HT-29 (cell line): ENCODE measurements around the gene TSR3. TPM values are rescaled to one million over a fixed set of nuclear protein-coding genes. Genes with fewer than 3 reads are reported as not detected.

Source experiments
- DNase-seq: peaks from one replicate; pipeline ENCODE4 v3.0.0-alpha.2; 2015; ENCODE audit warnings: low spot score
- total RNA-seq: library from RNA; depleted of rRNA; stranded (reverse); fragments of >200 nt; shearing (Covaris generic); gene quantifications from 2 replicates; pipeline ENCODE4 v1.2.3, GENCODE V29; 2014; rRNA removed

Gene TSR3
- total RNA-seq, result 155 and 181 TPM in 2 replicates

- DNase-seq, result peak; percentile 84
Observed at GRCh38 chr16:1351582-1352362, at the start of gene TSR3, which contains the start of gene GNPTG. TSR3 (minus strand) TSS chr16:1351878; CDS start chr16:1351804, 74 bp downstream. GNPTG (plus strand) TSS chr16:1351931; CDS start chr16:1351966, 35 bp downstream.

DNA sequence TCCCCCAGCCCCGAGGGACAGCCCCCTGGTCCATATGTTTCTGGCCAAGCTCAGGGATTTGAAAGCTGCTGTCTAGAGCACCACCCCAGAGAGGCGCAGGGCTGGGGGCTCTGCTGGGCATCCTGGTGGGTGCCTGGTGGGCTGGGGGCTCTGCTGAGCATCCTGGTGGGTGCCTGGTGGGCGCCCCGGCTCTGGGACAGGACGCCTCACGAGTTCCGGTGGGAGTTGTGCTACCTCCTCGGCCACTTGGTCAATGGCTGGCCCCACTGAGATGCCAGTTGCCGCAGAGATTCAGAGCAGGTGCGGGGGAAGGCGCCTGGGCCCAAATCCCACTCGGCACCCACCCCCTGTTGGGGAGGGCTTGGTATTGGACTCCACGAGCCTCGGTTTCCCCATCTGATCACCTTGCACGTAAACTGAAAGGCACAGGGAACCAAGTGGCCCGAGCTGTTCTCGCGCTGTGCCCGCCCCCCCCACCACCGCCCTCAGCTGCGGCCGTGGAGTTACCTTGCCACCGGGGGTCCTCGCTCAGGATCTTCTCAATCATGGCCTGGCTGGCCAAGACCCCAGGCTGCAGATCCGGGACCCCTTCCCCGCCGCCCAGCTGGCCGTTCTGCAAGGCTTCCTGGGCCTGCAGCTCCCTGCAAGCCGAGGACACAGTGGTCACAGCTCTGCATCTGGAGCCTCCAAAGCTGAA lies 49.5 kb upstream of the TSR3 start:
- no peak for DNase-seq

DNA sequence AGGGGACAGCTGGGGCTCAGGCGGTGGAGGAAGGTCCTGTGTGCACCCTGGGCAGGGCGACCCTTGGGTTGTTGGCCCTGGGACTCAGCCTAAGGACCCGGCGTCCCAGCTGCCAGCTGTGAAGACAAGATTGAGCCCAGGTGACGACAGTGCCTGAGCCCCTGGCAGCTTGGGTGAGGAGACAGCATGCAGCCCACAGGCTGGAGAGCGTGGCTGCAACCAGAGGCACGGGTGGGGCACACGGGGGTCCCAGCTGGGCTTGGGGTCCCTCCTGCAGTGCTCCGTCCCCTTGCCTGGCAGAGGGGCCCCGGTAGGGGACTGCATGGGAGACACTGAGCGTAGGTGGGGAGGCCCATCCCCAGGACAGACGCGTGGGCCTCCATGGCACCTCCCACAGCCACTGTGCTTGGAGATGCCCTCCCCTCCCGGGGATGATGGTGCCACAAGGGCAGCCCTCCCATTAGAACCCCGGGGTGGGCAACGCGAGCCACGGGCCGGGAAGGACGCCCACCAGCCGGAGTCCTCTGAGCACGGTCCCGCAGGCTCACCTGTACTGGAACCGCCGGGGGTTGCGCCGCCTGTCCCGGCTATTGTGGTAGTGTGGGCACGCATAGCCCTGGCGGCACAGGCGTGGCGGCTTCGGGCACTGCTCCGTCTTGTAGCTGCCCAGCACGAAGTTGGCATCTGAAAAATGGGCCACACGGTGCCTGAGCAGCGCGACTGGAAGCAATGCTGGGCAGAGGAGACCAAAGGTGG lies 47.3 kb upstream of the TSR3 start:
- no peak for DNase-seq

- DNase-seq, result no peak
Observed at GRCh38 chr16:1398351-1398750, 46.7 kb upstream of the TSR3 start.

DNA sequence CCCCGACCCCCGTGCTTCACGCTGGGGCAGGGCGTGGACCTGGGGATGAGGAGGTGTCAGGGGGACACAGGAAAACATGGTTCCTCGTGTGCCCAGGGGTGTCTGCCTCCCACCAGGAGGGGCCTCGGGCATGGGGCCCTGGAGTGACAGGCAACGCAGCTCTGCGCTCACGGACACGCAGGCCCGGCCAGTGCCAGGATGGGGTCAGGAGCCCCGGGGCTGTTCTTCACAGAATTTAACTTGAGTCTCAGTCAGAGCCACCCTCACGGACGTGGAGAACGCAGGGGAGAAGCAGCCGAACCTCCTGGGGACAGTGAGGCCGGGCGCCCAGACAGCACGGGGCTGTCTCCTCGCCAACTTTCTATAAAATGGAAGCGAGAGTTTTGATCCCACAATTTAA lies 46.1 kb upstream of the TSR3 start:
- no peak for DNase-seq

- DNase-seq, result no peak
Observed at GRCh38 chr16:1395444-1396031, 43.9 kb upstream of the TSR3 start.

- DNase-seq, result no peak
Observed at GRCh38 chr16:1394367-1394951, 42.8 kb upstream of the TSR3 start.

DNA sequence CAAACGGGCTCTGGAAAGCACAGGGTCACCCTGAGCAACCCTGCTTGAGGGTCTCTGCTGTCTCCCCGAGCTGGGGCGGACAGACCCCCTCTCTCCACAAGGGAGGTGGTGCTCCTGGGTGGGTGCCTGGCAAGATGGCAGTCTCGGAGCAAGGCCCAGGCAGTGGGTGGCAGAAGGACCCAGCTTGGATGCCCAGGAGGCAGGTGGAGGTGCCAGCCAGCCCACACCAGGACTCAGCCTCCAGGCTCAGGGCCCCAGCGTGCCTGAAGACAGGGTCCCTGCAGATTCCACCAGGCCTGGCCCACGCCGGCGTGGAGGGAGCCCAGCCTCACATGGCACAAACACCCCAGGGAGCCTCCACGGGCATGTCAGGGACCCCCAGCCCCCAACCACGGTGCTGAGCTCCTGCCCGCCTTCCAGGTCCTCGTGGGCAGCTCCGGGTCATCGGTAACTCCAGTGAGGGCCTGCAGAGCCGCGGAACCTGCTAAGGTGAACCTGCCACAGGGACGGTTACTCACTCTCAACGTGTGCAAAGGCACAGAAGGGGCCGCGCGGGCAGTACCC lies 42.0 kb upstream of the TSR3 start:
- no peak for DNase-seq

- no peak for DNase-seq
Observed at GRCh38 chr16:1392826-1393225, 41.1 kb upstream of the TSR3 start.

DNA sequence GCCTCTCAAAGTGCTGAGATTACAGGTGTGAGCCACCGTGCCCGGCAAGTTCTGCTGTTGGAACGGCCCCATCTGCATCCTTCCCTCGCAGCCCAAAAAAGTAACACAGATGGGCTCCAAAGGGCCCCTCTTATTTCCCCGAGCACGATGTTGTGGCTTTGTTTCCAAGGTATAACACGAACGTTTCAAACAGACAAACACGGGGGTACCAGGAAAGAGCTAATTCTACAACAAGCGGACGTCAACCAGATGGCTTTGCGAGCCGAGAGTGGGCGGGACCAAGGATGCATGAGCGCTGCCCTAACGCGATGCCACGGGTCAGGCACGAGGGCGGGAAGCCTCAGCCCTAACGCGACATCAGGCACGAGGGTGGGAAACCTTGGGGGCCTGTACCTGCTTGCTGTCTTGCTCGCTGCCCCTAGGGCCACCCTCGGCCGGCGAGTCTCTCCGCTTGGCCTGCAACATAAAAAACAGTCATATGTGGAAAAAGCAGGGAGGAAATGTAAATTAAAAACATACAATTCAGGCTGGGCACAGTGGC lies 38.6 kb upstream of the TSR3 start:
- no peak for DNase-seq

- no peak for DNase-seq
Observed at GRCh38 chr16:1389762-1390161, 38.1 kb upstream of the TSR3 start.

- DNase-seq, result no peak
Observed at GRCh38 chr16:1387331-1387730, 35.7 kb upstream of the TSR3 start.

DNA sequence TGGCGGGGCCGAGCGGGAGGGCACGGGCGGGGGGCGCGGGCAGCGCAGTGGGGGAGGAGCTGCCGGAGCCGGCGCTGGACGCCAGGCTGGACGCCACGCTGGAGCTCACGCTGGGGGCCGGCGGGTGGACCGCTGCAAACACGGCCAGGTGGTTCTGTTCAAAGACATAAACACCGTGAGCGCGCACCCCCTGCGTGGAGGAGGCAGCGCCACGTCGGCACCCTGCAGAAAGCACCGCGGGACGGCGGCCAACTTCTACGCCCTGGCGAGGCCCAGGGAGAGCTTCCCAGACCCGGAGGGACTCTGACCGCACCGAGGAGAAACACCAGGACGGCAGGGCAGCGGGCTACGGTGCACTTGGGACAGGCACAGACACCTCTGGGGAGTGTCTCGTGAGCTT lies 33.6 kb upstream of the TSR3 start:
- no peak for DNase-seq

- DNase-seq, result no peak
Observed at GRCh38 chr16:1383556-1383955, 31.9 kb upstream of the TSR3 start.

GRCh38 chr16:1381612-1382406 lies 30.1 kb upstream of the TSR3 start:
- DNase-seq, result no peak

- DNase-seq, result no peak
Observed at GRCh38 chr16:1380195-1380594, 28.5 kb upstream of the TSR3 start.

DNA sequence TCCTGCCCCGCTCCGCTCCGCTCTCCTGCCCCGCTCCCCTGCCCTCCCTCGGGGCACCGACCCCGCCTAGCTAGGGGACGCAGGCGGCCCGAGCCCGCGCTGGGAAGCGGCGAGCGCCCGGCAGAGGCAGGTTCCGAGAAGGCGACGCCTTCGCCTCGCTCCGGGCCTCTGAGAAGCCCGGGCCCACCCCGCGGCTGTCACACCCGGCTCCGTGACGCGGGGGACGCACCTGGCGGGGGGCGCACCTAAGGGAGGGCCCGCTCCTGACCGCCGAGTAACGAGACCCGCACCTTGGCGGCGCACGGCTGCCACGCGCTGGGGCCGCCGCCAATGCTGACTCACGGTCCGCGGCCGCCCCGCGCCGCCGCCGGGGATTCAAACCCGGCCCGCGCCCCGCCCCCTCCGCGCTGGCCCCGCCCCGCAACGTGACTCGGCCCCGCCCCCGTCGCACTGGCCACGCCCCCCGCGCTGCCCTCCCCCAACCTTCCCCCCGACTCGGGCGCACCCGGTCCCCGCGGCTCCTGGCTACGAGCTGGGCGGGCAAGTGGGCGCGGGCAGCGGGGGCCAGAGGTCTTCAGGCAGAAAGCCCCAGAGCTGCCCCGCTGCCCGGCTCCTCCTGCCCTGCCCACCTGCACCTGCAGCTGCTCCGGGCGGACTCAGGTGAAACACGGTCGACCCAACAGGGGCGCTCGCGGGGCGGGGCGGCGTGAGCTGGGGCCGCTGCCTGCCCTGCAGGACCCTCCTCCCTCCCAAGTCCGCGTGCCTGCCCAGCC lies 27.8 kb upstream of the TSR3 start:
- DNase-seq, result peak; percentile 59

GRCh38 chr16:1378804-1379303 lies 27.2 kb upstream of the TSR3 start:
- peak; percentile 65 for DNase-seq
